HG02759 (cell line): ENCODE results near the gene SEMA6A.

Source experiments
- ATAC-seq: cut with Tn5 transposase; IDR thresholded peaks from one replicate; pipeline ENCODE4 v1.9.1; 2021; ENCODE audit warnings: mild to moderate bottlenecking, moderate library complexity; ENCODE audit not compliant: unreplicated experiment

Gene SEMA6A

DNA sequence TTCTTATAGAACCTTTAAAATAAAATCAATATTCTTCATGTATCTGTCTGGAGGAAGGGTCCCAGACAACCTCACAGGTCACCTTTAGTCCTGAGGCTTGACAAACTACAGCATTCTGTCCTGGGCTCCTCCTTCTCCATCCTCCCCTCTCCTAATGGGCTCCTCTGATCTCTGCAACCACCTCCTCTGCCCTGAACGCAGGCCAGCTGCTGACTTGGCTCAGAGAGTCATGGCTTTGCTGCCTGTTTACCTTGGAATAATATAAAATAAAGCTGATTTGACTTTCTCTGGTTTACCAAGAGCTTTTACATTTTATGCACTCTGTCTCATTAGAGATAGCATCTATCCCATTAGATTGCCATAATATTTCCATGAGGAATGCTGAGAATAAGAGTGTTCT lies 159.4 kb downstream of the SEMA6A start:
- no peak for ATAC-seq

DNA sequence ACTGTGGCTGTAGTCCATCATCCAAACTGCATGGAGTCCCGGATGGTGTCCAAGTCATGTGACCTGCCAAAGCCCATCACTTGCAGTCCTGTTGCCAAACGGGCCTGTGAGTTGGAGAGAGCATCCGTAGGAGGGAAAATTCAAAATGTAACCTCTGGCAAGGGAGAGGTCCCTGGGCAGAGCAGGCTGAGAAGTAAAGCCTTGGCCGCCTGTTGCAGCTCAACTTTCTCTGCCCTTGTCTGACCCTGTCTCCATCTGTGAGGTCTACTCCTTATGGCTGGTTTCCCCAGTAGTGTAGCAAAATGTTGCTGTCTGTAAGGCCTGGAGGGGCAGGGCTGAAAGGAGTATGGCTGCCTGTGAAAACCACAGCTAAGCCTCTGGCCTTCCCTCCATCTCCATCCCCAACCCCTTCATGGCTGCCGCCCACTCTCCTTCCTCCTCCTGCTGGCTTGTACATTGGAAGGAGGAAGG lies 163.5 kb downstream of the SEMA6A start:
- no peak for ATAC-seq

DNA sequence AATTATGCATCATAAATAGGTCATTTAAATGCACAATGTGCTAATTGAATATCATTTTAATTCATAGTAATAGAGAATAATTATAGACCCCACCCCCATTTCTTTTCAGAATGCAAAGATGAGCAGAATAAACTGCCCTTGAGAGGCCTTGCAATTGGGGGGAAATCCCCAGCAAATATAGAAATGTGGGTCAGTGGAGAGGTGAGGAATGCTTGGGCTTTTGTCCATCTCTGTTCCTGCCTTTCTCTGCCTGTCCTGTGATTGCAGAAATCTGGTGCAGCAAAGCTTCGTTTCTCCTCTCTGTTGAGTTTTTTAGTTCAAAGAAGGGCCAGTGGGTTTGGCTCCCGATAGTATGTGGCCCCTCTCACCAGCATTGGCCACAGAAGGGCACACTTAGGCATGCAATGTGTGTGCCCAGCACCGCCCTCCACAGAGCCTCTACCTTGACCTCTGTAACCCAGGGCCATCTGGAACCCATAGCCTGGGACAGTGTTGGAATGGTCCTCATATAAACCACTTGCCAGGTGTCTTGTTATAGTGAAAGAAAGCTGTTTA lies 164.2 kb downstream of the SEMA6A start:
- ATAC-seq, result no peak

DNA sequence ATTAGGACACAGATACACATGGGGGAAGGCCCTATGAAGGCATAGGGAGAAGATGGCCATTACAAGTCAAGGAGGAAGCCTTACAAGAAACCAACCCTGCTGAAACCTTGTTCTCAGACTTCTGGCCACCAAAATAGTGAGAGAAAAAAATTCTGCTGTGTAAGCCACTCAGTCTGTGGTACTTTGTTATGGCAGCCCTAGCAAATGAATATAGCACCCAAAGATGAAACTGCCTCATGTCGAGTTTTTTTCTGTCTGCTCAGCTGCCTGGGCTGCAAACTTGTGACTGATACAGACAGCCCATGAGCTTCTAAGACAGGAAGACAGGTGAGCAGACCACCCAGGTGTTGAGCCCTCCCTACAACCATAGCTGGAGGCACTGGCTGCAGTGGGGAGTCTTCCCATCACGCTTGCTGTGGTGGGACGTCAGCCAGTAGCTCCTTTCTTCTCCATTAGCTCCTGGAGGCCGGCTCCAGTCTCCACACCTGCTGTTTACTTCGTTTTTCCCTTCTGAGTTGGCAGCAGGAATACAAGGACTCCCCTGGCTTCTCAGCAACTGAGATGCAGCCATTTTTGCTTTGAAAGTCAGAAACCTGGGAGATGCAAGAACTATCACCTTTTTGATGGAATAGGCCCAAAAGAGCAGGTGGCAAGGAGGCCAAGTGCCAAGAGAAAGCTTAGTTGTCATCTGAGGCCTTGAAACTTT lies 164.9 kb downstream of the SEMA6A start:
- ATAC-seq, result no peak

DNA sequence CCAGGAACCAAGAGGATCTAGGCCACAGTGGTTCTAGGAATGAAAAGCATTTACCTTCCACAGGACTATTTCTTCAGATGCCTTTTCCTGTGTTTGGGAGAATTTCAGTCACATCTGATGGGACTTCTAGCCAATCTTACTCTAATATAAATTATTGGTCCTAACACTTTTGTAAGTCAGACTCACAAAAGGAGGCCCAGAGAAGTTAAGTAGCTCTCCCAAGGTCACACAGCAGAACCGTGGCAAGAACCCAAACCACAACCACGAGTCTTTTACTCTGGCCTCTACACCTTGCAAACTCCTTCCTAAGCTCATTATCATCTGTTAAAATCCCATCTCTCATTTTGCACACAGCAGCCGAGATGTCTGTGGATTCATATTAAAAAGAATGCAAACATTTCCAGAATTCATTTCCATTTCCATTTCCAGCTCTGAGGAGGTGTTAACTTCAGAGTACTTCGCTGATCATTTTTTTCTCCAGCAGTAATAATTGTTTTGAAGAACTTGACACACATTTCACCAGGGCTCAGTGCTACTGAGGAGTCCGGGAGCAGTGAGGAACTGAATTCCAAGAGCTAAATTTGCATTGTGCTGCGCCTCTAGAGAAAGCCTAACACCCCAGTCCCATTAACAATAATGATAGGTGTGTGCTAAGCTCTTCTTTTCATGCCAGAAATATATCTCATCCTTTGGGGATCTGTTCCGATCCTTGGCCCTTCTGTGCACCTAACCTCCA lies 168.1 kb downstream of the SEMA6A start:
- no peak for ATAC-seq

DNA sequence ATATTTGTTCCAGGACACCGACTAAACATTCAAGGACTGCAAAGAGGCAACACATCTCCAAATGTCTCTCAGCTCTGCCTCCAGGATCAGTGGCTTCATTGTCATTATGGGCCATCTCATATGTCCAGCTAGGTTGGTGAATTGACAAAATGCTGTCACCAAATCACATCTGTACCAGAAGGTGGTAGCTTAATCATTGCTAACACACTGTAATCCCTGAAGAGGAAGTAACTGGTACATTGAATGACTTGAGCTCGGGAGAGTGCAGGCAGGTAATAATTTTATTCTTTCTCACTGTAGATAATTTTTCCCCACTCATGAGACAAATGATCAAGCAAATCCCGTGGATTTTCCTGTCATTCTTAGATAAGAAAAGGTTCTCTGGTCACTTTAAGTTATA lies 169.8 kb downstream of the SEMA6A start:
- no peak for ATAC-seq

DNA sequence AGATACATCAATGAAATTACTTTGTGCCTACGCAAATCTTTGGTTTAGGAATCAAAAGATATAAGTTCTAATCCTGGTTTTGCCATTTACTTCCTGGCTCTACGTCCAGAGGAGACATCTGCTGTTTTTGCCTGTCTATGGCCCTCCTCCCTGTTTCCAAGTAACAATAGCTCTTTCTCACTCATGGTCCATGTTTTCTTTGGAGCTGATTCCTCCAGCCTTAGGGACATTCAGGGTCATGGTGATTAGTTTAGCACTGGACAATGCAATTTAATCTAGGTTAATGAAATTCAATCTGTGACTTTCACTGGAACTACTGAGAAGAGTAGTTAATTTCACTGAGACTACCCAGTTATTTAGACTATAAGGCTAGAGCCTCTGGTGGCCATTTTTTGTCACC lies 170.6 kb downstream of the SEMA6A start:
- no peak for ATAC-seq

DNA sequence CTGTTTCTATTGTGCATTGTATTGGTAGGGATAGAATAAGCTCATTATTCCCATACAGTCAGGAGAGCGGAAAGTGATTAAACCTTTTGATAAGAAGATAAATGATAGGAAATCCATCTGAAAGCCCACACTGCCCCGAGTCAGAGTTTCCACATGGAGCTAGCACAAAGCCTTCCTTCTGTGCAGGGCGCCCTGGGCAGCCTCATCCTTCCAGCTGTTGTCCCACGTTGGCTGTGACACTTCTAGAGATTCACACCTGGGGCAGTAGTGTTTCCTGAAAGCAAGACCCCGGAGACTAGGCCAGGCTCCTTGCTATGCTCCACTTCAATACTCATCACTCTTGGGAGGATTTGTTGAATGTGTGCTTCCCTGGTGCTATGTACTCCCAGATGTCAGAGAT lies 172.4 kb downstream of the SEMA6A start:
- no peak for ATAC-seq

DNA sequence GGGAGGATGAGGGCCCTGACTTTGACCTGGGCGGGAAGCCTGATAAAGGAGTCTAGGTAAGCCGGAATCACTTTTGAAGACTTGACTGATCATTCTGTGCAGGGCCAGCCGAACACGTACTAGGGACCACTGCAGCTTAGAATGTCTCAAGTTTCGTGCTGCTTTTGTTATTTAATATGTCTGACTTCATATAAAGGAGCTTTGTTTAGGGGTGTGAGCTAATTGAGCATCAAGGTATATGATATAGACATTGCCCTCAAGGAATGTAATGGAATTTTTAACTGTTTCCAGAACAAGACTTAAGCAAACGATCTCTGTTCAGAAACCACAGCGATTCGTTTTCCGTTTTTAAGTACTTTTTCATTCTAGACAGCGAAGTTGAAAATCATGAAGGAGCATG lies 173.0 kb downstream of the SEMA6A start:
- no peak for ATAC-seq

DNA sequence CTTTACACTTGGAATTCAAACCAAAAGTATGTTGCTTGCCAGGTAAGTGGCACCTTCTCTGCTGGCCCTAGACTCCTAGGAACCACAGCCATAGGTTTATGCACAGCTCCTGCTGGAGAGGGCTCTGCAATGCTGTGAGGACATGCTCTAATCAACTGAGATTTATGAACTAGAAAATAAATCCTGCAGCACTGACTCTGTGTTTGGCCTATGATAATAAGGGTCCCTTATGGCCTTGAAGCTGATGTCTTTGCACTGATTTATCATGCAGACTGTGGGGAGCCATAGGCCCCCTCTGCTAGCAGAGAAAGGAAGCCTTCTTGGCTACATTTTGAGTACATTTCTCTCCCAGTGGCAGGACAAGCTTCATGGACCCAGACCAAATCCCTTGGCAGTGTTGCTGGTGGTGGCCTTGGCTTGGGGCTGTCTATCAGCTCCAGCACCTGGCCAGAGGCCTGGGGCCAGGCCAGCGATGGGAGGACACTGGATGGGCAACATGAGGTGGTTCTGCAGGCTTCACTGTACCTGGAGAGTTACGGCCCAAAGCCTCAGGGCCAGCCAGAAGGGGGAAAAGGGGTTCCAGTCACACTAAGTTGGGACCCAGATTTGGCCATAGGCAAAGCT lies 178.0 kb downstream of the SEMA6A start:
- no peak for ATAC-seq

DNA sequence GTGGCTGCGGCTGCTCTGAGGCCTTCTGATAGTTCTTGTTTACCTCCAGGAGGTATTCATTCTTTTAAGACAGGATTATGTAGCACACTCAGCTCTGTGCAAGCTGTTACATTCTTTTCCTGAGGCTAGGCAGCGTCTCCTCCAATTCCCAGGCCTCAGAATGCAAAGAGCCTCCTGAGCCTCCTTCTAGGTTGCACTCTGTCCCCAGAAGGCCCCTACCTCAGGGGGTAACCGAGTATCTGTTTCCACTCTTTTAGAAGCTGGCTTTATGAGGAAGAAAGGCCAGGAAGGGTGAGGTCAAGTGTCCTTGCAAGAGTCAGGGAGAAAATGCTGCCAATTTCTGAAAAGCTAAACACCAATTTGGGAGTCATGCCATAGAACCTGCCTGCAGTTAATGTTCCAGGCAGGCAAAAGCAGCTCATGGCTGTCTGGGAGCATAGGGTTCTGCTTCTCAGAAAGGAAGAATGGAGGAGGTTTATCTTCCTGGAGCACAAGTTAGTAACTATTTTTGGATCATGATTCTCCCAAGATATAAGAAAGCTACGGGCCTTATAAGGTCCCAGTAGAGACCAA lies 178.9 kb downstream of the SEMA6A start:
- ATAC-seq, result no peak

DNA sequence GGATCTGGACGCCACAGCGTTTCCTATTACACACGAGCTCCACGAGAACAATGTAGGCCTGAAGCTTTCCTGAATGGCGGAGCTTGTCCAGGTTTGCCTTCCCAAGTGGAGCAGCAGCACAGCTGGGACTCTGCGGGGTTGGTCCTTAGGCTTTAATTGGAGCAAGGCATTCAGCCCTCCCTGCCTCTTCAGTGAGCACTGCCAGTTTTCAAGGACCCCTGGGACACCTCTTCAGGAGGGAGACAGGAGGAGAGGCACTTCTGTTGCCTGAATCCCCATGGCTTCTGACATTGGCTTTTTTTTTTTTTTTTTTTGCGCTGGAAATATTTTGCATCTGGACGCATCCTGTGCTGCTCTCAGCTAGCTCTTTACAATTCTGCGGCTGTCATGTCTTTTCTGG lies 179.4 kb downstream of the SEMA6A start:
- ATAC-seq, result no peak

DNA sequence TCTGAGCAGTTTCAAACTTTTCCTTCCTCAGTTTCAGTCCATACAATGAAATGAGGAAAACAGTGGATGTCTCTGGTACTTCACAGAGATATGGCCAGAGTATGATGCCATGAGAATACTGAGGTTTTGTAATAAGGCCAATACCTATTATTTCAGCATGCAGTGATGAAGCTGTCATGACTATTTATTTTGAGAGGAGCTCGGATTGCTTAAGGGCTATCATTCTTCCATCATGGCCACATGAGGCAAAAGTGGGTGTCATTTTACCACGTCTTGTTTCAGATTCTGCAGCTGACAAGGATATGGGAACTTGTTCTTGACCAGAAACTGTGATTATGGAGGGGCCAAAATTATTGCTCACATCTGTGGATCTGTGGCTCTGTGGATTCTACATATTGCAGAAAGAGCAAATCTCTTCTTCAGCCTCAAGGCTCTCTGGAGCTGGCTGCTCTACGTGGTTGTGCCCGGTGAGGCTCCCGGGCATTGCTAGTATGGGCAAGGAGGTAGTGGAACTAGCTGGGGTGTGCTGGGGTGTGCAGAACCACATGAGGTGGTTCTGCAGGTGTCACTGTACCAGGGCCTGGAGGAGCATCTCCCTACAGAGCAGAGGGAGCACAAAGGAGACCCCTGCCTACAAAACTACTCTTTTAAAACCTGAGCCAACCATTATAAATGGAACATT lies 180.3 kb downstream of the SEMA6A start:
- ATAC-seq, result no peak
